Measurements from ENCODE around the gene PIGU. TPM values are rescaled to one million over a fixed set of nuclear protein-coding genes. Genes with fewer than 3 reads are reported as not detected.
A peak's percentile ranks its signal among the peaks of the same experiment; 100 is the strongest.

The PIGU gene
- total and polyA plus RNA-seq, 9 of the 15 experiments (the other 6 are each of a cell fraction or from before 2014, with no cell fraction given) = 6.5 to 100 (median 28.1) TPM

- no peaks in the 10 kb centered on the region for H3K4me1 ChIP-seq (replicated peaks in 1 of 2; ENCODE audit: control insufficient read depth in 2 of 2, insufficient read depth in 2 of 2, low read length in 2 of 2)
- no peaks in the 10 kb centered on the region; the same call in 1 of the 2 replicates for H4K20me1 ChIP-seq (replicated peaks; ENCODE audit: control insufficient read depth, insufficient read depth, low read length)
- FAIRE-seq = no peak
- H3K4me3 ChIP-seq = no peak overlapping the region
- no peaks in the 10 kb centered on the region for H3K79me2 ChIP-seq (ENCODE audit: control insufficient read depth, insufficient read depth, low read length)
- H2AFZ ChIP-seq (ENCODE audit: low read depth, low read length) = no peak overlapping the region
- TF ChIP-seq MEIS2 (IDR thresholded peaks at IDR 0.05; ENCODE audit: partially characterized antibody) = peak; percentile 22
- no peak for TF ChIP-seq ZNF212 (CRISPR knock-in tag; IDR thresholded peaks at IDR 0.05)
- TF ChIP-seq EGR1 (conservative IDR thresholded peaks at IDR 0.05) = no peak
- 0 out of 2 replicates have a peak, but pooled peaks have one; percentile 35 for TF ChIP-seq ESRRA (IDR thresholded peaks at IDR 0.05; ENCODE audit: borderline replicate concordance, low read depth)
- TF ChIP-seq MNT (conservative IDR thresholded peaks at IDR 0.05) = no peak
- TF ChIP-seq GATA2 (CRISPR knock-in tag; IDR thresholded peaks at IDR 0.05) = no peak
- peak; percentile 42; the same call in 1 of the 2 replicates for TF ChIP-seq NR2C1 (IDR thresholded peaks at IDR 0.05)
- peak; percentile 71 for TF ChIP-seq NR2C1 (tag; IDR thresholded peaks at IDR 0.05)
- peak in 1 of 4 experiments; percentile 12 for DNase-seq (ENCODE audit: extremely low read depth in 1 of 4, low spot score in 3 of 4)
- H3K27me3 ChIP-seq (ENCODE audit: control insufficient read depth in 2 of 2, insufficient read depth in 2 of 2, low read length in 2 of 2) = no peaks in the 10 kb centered on the region
- H3K27ac ChIP-seq (ENCODE audit: extremely low read depth, low read depth, low read length) = no peak overlapping the region
- H3K9me3 ChIP-seq (replicated peaks; ENCODE audit: control insufficient read depth, insufficient read depth, low read depth, low read length) = no peaks in the 10 kb centered on the region
- peaks cover 32% of the 10 kb centered on the region; the same call in 2 of the 3 replicates for H3K36me3 ChIP-seq (ENCODE audit: control insufficient read depth, insufficient read depth, low read length)
- intact Hi-C loops (cut with micrococcal nuclease) = no loop called here
- no peaks in the 10 kb centered on the region for H3K9me1 ChIP-seq (ENCODE audit: control insufficient read depth, insufficient read depth, low read length)
- no peak for ATAC-seq
- 65% methylated on average over 4 of the region's 4 CpGs for WGBS (ENCODE audit: insufficient coverage, low coverage, missing lambda C conversion rate)
- no peak overlapping the region for H3K9ac ChIP-seq (ENCODE audit: insufficient read depth in 1 of 2, low read depth in 2 of 2, low read length in 2 of 2)
- POLR2A ChIA-PET = interaction anchor here (1.0 kb wide), 3 partner anchors 9 to 130 kb away, joined by 3 to 4 read pairs (median 3); no protein-coding TSS in a partner anchor
- in situ Hi-C loops (cut with MboI) = no loop called here
- H3K4me2 ChIP-seq (ENCODE audit: insufficient read depth, low read length) = no peak overlapping the region
- CTCF ChIA-PET (ENCODE audit: low intra/inter-chr PET ratio) = no interaction called here
- no TSS peak for BruUV-seq (replicated peaks)
These were observed 94.0 kb downstream of the PIGU start for GRCh38 chr20:34582911-34583310.

All from K562 (cell line).